GM21367 (cell line): ENCODE results near the gene C4orf46.
A peak's percentile ranks its signal among the peaks of the same experiment; 100 is the strongest.
"Not testable (repeated sequence)": the region's sequence is repeated elsewhere in the genome, so short reads cannot be mapped to it uniquely, and the experiment has no call there.

Experiments used
- ATAC-seq: cut with Tn5 transposase; IDR thresholded peaks from one replicate; pipeline ENCODE4 v1.9.1; 2021; ENCODE audit not compliant: unreplicated experiment

Gene C4orf46

GRCh38 chr4:158671665-158671914, at the start of gene C4orf46:
Gene C4orf46, minus strand, starts transcription at chr4:158671887. Its CDS starts 86 bp downstream, at chr4:158671801.
- ATAC-seq = no peak

DNA sequence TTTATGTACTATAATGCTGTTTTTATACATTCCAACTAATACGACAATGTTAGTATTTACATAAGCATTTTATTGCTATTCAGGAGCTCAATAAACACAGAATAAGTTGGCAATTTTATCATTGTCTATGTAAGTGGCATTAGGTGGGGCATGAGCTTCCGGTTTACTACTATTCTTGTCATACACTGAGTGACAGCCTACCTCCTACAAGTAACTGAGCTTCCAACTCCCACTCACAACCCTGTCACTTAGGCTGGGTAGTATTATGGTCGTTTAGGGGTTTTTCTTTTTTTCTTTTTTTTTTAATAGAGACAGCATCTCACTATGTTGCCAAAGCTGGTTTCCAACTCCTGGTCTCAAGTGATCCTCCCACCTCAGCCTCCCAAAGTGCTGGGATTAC, 44.1 kb upstream of the C4orf46 start:
- no peak for ATAC-seq

DNA sequence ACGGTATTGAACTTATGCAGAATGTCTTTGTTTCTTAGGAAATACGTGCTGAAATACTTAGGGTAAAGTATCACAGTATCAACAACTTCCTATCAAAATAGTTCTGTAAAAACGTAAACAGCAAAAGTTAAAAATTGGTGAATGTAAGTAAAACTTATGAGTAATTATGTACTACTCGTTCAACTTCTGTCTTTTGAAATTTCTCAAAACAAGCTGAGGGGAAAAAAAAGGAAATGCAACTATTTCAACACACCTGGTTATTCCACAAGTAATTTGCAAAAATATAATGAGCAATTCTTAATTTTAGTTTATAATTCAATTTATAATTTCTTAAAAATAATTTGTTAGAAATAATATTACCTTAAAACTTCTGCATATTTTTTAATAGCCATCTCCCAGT, 43.2 kb upstream of the C4orf46 start:
- no peak for ATAC-seq

- not testable (repeated sequence) for ATAC-seq
Measured at GRCh38 chr4:158712622-158713021, 40.9 kb upstream of the C4orf46 start.

GRCh38 chr4:158710814-158711213, 39.1 kb upstream of the C4orf46 start:
- ATAC-seq = no peak

DNA sequence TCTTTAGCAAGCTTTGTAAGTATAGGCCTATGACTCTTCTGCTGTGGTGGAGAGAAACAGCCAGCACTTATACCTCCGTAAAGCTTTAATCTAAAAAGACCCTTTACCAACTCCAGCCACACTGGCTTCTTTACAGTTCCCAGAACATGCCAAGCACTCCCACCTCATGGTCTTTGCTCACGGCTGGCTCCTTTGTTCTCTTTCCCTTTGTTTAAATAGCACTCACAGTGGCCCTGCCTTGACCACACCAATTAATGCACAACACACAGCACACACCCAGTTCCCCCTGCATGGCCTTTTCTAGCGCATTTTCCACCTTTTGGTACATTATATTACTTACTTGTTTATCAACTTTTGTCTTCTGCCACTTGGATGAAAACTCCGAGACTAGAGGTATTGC, 32.6 kb upstream of the C4orf46 start:
- ATAC-seq = no peak

DNA sequence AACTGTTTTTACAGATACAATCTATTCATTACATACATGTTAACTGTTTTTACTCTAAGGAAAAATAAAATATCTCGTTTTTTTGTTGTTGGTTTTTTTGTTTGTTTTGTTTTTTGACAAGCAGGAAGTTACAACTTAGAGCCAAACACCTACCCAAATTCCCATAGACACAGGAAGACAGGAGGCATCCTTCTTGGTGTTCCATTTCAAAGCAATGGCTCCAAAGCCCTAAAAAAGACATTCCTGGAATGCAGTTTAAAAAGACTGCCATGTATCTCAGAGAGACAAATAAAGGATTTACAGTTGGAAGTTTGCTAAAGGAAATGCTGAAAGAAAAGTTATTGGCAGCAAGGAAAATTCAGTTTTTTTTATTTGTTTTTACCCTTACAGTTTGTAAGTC, 17.1 kb upstream of the C4orf46 start:
- no peak for ATAC-seq

- ATAC-seq = no peak
Measured at GRCh38 chr4:158682066-158682465, 10.4 kb upstream of the C4orf46 start.

DNA sequence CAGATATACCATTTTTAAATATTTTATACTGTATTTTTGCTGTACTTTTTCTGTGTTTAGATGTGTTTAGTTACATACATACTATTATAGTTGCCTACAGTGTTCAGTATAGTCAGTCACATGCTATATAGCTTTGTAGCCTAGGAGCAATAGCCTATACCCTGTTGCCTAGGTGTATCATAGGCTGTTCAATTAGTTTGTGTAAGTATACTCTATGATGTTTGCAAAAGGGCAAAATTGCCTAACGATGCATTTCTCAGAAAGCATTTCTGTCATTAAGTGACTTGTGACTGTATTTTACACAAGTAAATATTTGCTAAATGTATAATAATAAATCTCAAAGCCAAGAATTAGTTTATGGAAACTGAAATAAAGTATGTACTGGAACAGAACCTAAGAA, 9.9 kb upstream of the C4orf46 start:
- no peak for ATAC-seq

DNA sequence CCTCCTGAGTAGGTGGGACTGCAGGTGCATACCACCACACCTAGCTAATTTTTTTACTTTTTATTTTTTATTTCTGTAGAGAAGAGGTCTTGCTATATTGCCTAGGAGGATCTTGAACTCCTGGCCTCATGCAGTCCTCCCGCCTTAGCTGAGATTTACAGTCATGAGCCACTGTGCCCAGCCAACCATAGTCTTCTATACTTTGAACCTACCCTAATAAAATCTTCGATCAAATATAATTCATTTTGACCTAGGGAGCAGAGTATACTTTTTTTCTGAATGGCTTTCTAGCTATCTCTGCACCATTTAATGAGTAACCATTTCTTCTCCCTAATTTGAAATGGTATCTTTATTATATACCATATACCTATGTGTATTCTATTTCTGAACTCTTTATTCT, 7.1 kb upstream of the C4orf46 start:
- no peak for ATAC-seq

- no peak for ATAC-seq
Measured at GRCh38 chr4:158676076-158676475, 4.4 kb upstream of the C4orf46 start.

- no peak for ATAC-seq
Measured at GRCh38 chr4:158673633-158674032, 1.9 kb upstream of the C4orf46 start.

GRCh38 chr4:158671915-158672806, 474 bp upstream of the C4orf46 start, which contains the start of gene ETFDH:
Gene ETFDH, plus strand, starts transcription at chr4:158672296. Its CDS starts 161 bp downstream, at chr4:158672457.
- peak; percentile 87 for ATAC-seq

GRCh38 chr4:158670975-158671664, 567 bp downstream of the C4orf46 start:
- ATAC-seq = peak; percentile 25

- no peak for ATAC-seq
Measured at GRCh38 chr4:158669310-158669709, 2.4 kb downstream of the C4orf46 start.

GRCh38 chr4:158667651-158668198, 4.0 kb downstream of the C4orf46 start:
- no peak for ATAC-seq

DNA sequence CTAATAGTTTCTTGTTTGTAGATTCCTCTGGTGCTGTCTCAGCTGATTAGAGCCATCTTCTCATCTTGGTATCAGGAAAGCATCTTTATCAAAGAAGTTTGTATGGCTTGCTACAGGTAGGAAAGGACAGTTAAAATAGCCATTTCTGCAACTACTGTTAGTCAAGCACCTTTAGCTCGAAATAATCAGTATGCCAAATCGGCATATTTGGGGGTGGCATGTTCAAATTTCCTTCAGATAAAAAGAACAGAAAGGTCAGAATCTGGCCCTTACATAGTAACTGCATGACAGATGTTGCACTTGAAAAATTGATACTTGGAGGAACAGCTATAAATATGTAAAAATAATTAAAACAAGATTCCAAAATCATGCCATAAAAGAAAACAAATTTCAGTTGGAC, 4.8 kb downstream of the C4orf46 start:
- ATAC-seq = no peak

GRCh38 chr4:158664806-158665205, 6.9 kb downstream of the C4orf46 start:
- no peak for ATAC-seq

- not testable (repeated sequence) for ATAC-seq
Measured at GRCh38 chr4:158663707-158664625, 7.7 kb downstream of the C4orf46 start.

- not testable (repeated sequence) for ATAC-seq
Measured at GRCh38 chr4:158663255-158663654, 8.4 kb downstream of the C4orf46 start.

DNA sequence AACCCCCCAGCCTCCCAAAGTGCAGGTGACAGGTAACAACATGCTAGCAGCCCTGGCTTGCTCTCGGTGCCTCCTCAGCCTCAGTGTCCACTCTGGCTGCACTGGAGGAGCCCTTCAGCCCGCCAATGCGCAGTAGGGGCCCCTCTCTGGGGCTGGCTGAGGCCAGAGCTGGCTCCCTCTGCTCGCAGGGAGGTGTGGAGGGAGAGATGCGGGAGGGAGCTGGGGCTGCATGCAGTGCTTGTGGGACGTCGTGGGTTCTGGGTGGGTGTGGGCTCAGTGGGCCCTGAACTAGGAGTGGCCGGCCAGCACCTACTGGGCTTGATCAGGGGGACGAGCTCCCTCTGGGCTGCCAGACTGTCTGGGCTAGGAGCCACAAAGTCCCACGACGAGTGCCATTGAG, 14.4 kb downstream of the C4orf46 start:
- ATAC-seq = no peak
